ENCODE data around the gene B9D2. TPM values are rescaled to one million over a fixed set of nuclear protein-coding genes. Genes with fewer than 3 reads are reported as not detected.

The B9D2 gene
- total RNA-seq, 1 donor from 2014 or later, result 2.1 TPM

DNA sequence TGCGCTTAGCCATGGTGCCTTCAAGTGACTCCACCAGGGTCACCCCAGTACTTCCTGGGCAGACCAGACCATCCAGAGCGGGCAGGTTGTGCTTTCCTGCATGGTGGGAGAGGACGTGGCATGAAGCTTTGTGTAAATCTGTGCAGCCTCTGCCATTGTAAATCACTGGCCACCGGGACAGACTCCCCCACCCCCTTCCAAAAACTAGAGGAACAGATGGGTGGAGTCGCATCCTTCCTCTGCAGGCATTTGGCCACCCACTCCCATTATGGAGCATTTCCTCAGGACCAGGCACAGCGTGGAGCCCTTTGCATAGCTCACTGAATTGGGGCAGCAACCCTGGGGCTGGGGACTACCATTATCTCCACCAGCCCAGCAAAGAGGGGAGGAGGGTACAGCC lies 41.8 kb upstream of the B9D2 start:
- H3K27me3 ChIP-seq (ENCODE audit: control insufficient read depth in 3 of 3, insufficient read depth in 3 of 3, low read length in 3 of 3), result no peaks in the 10 kb centered on the region
- H3K4me3 ChIP-seq (ENCODE audit: low read length in 3 of 3), result no peak overlapping the region
- no peak overlapping the region for H3K27ac ChIP-seq (ENCODE audit: low read depth, low read length)
- H3K9me3 ChIP-seq (ENCODE audit: control insufficient read depth in 3 of 3, low read length in 3 of 3), result no peaks in the 10 kb centered on the region
- H3K36me3 ChIP-seq (ENCODE audit: control insufficient read depth in 3 of 3, insufficient read depth in 3 of 3, low read length in 3 of 3), result peaks cover 0 to 12% (median 5%) of the 10 kb centered on the region in 3 donors
- H3K9ac ChIP-seq (ENCODE audit: low read depth in 1 of 3, low read length in 3 of 3), result no peak overlapping the region
- peaks cover 30 to 46% (median 42%) of the 10 kb centered on the region in 3 donors for H3K4me1 ChIP-seq (ENCODE audit: control insufficient read depth in 3 of 3, insufficient read depth in 3 of 3, low read length in 3 of 3)

DNA sequence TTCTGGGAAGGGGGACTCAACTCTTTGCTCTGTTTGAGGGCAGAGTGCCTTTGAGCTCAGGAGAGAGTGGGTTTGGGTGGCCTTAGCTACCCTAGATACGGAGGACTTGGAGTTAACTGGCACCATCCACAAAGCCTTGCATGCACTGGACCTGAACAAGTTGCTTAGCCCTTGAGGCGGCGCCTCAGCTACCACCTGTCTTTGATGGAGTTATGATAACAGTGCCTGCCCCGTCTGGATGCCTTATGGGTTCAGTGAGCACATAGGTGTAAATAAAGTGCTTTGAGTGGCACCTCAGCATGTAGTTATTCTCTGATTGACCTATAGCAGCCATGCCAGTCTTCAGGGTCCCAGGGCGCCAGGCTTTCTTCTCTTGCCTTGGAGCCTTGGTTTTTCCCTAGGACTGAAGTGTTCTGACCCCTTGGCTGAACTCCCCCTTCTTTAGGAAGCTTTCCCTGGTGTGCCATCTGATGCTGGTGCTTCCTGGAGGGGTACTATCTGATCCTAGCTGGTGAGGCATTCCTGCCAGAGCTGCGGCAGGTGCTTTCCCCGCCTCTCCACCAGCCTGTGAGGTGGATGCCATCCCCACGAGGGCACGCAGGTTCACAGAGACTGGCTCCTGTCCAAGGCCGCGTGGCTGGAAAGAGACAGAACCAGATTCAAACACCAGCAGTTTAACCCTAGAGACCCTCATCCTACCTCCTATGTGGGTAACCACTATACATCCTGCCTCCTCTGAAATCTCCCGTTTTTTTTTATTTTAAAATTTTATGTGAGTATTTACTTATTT lies 39.4 kb upstream of the B9D2 start:
- no peak overlapping the region for H3K4me3 ChIP-seq (ENCODE audit: low read length in 3 of 3)
- H3K27me3 ChIP-seq (ENCODE audit: control insufficient read depth in 3 of 3, insufficient read depth in 3 of 3, low read length in 3 of 3), result no peaks in the 10 kb centered on the region
- no peaks in the 10 kb centered on the region for H3K9me3 ChIP-seq (ENCODE audit: control insufficient read depth in 3 of 3, low read length in 3 of 3)
- peak overlapping the region in 1 of 3 donors; percentile 19 for H3K9ac ChIP-seq (ENCODE audit: low read depth in 1 of 3, low read length in 3 of 3)
- no peak overlapping the region for H3K27ac ChIP-seq (ENCODE audit: low read depth, low read length)
- H3K4me1 ChIP-seq (ENCODE audit: control insufficient read depth in 3 of 3, insufficient read depth in 3 of 3, low read length in 3 of 3), result peaks cover 29% of the 10 kb centered on the region in 3 donors
- peaks cover 0 to 11% (median 5%) of the 10 kb centered on the region in 3 donors for H3K36me3 ChIP-seq (ENCODE audit: control insufficient read depth in 3 of 3, insufficient read depth in 3 of 3, low read length in 3 of 3)

DNA sequence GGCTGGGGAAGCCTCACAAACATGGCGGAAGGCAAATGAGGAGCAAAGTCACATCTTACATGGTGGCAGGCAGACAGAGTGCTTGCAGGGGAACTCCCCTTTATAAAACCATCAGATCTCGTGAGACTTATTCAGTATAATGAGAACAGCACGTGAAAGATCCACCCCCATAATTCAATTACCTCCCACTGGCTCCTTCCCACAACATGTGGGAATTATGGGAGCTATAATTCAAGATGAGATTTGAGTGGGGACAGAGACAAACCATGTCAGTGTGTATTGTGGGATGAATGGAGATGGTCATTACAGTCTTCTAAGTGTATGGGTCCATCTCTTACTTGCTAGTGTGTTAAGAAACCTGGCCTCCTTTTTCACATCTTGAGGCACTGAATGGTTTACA lies 38.1 kb upstream of the B9D2 start:
- H3K27ac ChIP-seq (ENCODE audit: low read depth, low read length), result no peak overlapping the region
- H3K4me3 ChIP-seq (ENCODE audit: low read length in 3 of 3), result no peak overlapping the region
- H3K9ac ChIP-seq (ENCODE audit: low read depth in 1 of 3, low read length in 3 of 3), result no peak overlapping the region
- peaks cover 0 to 14% (median 5%) of the 10 kb centered on the region in 3 donors for H3K36me3 ChIP-seq (ENCODE audit: control insufficient read depth in 3 of 3, insufficient read depth in 3 of 3, low read length in 3 of 3)
- H3K9me3 ChIP-seq (ENCODE audit: control insufficient read depth in 3 of 3, low read length in 3 of 3), result no peaks in the 10 kb centered on the region
- peaks cover 27 to 32% (median 29%) of the 10 kb centered on the region in 3 donors for H3K4me1 ChIP-seq (ENCODE audit: control insufficient read depth in 3 of 3, insufficient read depth in 3 of 3, low read length in 3 of 3)
- H3K27me3 ChIP-seq (ENCODE audit: control insufficient read depth in 3 of 3, insufficient read depth in 3 of 3, low read length in 3 of 3), result no peaks in the 10 kb centered on the region

DNA sequence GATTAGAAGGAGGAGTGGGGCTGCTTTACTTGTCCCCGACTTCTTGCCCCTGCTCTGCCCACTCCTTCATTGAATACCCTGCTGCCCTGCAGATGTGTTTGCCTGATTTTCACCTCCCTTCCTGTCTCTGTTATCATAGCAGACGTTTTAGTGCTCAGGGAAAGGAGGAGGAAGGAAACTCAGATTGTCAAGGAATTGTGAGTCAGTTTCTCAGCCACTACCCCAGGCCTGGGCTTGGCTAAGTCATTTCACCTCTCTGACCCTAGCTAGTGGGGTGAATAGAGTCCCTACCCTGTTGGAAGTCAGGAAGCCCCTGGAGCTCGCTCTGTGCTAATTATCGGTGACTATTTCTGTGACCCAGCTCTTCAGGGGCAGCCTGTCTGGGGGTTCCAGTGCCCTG lies 37.5 kb upstream of the B9D2 start:
- Histone ChIP-seq H3K36me3 (ENCODE audit: control insufficient read depth in 3 of 3, insufficient read depth in 3 of 3, low read length in 3 of 3) (peaks cover 0 to 14% (median 5%) of the 10 kb centered on the region in 3 donors), H3K9me3 (ENCODE audit: control insufficient read depth in 3 of 3, low read length in 3 of 3) (no peaks in the 10 kb centered on the region), H3K27ac (ENCODE audit: low read depth, low read length) (no peak overlapping the region), H3K9ac (ENCODE audit: low read depth in 1 of 3, low read length in 3 of 3) (no peak overlapping the region), H3K4me1 (ENCODE audit: control insufficient read depth in 3 of 3, insufficient read depth in 3 of 3, low read length in 3 of 3) (peaks cover 30 to 33% (median 32%) of the 10 kb centered on the region in 3 donors), H3K4me3 (ENCODE audit: low read length in 3 of 3) (no peak overlapping the region), H3K27me3 (ENCODE audit: control insufficient read depth in 3 of 3, insufficient read depth in 3 of 3, low read length in 3 of 3) (no peaks in the 10 kb centered on the region)

DNA sequence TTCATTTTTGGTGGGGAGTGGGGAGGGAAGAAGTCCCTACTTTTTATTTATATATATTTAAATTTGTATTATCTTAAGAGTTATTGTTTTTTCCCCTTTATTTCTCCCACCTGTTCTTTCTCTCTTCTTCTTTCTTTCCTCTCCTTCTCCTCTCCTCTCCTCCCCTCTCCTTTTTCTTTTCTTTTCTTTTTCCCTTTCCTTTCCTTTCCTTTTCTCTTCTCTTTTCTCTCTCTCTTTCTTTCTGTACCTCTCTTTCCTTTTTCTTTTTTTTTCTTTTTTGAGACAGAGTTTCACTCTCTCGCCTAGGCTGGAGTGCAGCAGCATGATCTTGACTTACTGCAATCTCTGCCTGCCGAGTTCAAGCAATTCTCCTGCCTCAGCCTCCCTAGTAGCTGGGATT lies 35.6 kb upstream of the B9D2 start:
- no peak overlapping the region for H3K4me3 ChIP-seq (ENCODE audit: low read length in 3 of 3)
- H3K4me1 ChIP-seq (ENCODE audit: control insufficient read depth in 3 of 3, insufficient read depth in 3 of 3, low read length in 3 of 3), result peaks cover 24 to 39% (median 28%) of the 10 kb centered on the region in 3 donors
- H3K9ac ChIP-seq (ENCODE audit: low read depth in 1 of 3, low read length in 3 of 3), result no peak overlapping the region
- no peaks in the 10 kb centered on the region for H3K9me3 ChIP-seq (ENCODE audit: control insufficient read depth in 3 of 3, low read length in 3 of 3)
- H3K27me3 ChIP-seq (ENCODE audit: control insufficient read depth in 3 of 3, insufficient read depth in 3 of 3, low read length in 3 of 3), result no peaks in the 10 kb centered on the region
- H3K36me3 ChIP-seq (ENCODE audit: control insufficient read depth in 3 of 3, insufficient read depth in 3 of 3, low read length in 3 of 3), result peaks cover 0 to 10% (median 5%) of the 10 kb centered on the region in 3 donors
- H3K27ac ChIP-seq (ENCODE audit: low read depth, low read length), result no peak overlapping the region

DNA sequence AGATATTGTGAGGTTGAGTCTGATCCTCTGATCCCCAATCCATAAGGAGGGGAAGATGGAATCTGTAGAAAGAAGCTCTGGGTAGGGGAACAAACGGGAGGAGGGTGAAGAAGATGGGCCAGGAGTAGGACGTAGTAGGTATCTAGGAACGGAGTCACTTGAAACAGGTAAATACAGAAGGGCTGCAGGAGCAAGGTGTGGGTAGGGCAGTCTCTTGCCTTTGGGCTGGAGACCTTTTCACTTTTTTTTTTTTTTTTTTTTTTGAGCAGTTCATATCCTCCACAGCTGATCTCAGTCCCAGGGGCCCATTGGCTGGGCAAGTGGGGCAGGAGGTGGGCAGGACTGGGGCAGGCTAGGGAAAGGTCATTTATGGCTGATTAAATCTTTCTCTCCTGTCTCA lies 35.1 kb upstream of the B9D2 start:
- peaks cover 0 to 10% (median 5%) of the 10 kb centered on the region in 3 donors for H3K36me3 ChIP-seq (ENCODE audit: control insufficient read depth in 3 of 3, insufficient read depth in 3 of 3, low read length in 3 of 3)
- peak overlapping the region; percentile 92 to 100 (median 98) for H3K4me3 ChIP-seq (ENCODE audit: low read length in 3 of 3)
- no peaks in the 10 kb centered on the region for H3K9me3 ChIP-seq (ENCODE audit: control insufficient read depth in 3 of 3, low read length in 3 of 3)
- peak overlapping the region; percentile 93 for H3K27ac ChIP-seq (ENCODE audit: low read depth, low read length)
- H3K27me3 ChIP-seq (ENCODE audit: control insufficient read depth in 3 of 3, insufficient read depth in 3 of 3, low read length in 3 of 3), result no peaks in the 10 kb centered on the region
- peak overlapping the region; percentile 1 to 96 (median 12) for H3K9ac ChIP-seq (ENCODE audit: low read depth in 1 of 3, low read length in 3 of 3)
- H3K4me1 ChIP-seq (ENCODE audit: control insufficient read depth in 3 of 3, insufficient read depth in 3 of 3, low read length in 3 of 3), result peaks cover 24 to 39% (median 28%) of the 10 kb centered on the region in 3 donors

DNA sequence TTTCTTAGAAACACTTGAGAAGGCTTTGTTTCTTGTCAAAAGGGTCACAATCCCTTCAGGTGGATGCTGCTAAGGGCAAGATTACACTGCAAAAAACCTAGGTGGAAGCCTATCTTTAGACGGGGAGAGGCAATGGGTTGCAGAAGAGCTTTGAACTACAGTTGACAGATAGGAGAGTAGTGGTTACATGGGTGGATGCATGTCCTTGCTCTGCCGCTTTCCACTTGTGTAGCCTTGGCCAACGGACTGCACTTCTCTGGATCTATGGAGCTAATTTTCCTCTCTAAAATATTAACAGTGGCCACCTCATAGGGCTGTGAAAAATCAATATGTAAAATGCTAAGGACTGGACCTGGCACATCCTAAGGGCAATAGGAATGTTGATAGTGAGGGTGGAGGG lies 34.6 kb upstream of the B9D2 start:
- peaks cover 0 to 10% (median 5%) of the 10 kb centered on the region in 3 donors for H3K36me3 ChIP-seq (ENCODE audit: control insufficient read depth in 3 of 3, insufficient read depth in 3 of 3, low read length in 3 of 3)
- H3K4me1 ChIP-seq (ENCODE audit: control insufficient read depth in 3 of 3, insufficient read depth in 3 of 3, low read length in 3 of 3), result peaks cover 24 to 38% (median 27%) of the 10 kb centered on the region in 3 donors
- H3K4me3 ChIP-seq (ENCODE audit: low read length in 3 of 3), result peak overlapping the region; percentile 92 to 100 (median 98)
- H3K27me3 ChIP-seq (ENCODE audit: control insufficient read depth in 3 of 3, insufficient read depth in 3 of 3, low read length in 3 of 3), result no peaks in the 10 kb centered on the region
- no peaks in the 10 kb centered on the region for H3K9me3 ChIP-seq (ENCODE audit: control insufficient read depth in 3 of 3, low read length in 3 of 3)
- H3K9ac ChIP-seq (ENCODE audit: low read depth in 1 of 3, low read length in 3 of 3), result peak overlapping the region; percentile 96 to 100 (median 99)
- peak overlapping the region; percentile 93 for H3K27ac ChIP-seq (ENCODE audit: low read depth, low read length)

DNA sequence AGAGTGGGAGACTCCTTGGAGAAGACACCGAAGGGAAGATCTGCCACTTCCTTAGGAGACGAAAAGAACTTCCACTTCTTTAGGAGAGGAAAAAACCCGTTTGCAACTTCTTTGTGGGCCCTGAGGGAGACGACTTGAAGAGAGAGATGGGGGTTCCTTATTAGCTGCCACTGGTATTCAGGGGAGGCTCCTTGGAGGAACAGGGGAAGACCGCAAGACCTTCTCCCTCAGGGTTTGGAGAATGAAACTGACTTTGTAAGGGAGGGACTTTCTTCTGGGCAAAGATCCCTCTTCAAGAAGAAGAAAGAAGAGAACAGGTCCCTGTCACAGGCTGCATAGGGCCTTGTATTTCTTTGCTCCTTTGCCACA lies 34.1 kb upstream of the B9D2 start:
- Histone ChIP-seq H3K36me3 (ENCODE audit: control insufficient read depth in 3 of 3, insufficient read depth in 3 of 3, low read length in 3 of 3) (peaks cover 0 to 7% (median 5%) of the 10 kb centered on the region in 3 donors), H3K27ac (ENCODE audit: low read depth, low read length) (peak overlapping the region; percentile 93), H3K9ac (ENCODE audit: low read depth in 1 of 3, low read length in 3 of 3) (peak overlapping the region; percentile 96 to 100 (median 99)), H3K4me1 (ENCODE audit: control insufficient read depth in 3 of 3, insufficient read depth in 3 of 3, low read length in 3 of 3) (peaks cover 21 to 33% (median 21%) of the 10 kb centered on the region in 3 donors), H3K27me3 (ENCODE audit: control insufficient read depth in 3 of 3, insufficient read depth in 3 of 3, low read length in 3 of 3) (no peaks in the 10 kb centered on the region), H3K9me3 (ENCODE audit: control insufficient read depth in 3 of 3, low read length in 3 of 3) (no peaks in the 10 kb centered on the region), H3K4me3 (ENCODE audit: low read length in 3 of 3) (peak overlapping the region; percentile 92 to 100 (median 98))

DNA sequence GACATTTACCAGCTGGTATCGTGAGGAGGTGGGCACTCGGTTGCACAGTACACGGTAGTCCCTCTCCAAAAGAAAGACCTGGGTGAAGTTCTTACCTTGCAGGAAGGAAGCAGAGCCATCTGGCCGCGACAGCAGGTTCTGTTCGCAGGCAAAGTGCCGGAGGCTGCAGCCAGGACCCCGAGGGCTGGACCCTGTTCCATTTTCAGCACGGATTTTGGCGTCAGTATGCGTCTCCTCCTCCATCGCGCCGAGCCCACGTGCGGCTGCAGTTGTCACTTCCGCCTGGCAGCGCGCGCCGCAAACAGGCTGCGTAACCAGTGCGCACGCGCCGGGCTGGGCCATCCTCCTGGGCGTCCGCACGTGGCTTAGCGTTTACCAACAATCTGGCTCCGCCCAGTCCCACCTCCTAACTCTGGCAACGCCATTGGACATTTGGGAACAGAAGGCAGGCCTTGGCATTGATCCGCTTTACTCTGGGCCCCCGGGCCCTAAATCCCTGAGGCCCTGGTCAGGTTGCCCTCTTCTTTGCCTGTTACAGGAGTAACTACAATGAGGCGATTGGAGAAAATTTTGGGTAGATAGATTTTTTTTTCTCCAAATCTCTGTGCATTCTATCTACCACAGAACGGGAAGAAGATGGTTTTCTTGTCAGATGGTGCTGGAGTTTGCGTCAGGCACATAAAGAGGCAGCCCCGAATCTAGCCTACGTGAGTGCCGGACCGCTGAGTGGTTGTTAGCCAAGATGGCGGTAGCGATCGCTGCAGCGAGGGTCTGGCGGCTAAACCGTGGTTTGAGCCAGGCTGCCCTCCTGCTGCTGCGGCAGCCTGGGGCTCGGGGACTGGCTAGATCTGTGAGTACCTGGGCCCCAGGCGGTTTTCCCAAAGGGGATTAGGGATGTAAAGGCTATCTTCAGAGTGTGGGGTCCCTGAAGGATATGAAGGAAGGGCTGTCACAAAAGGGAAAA lies 33.4 kb upstream of the B9D2 start, which contains the start of the genes BCKDHA and EXOSC5:
Gene BCKDHA (plus strand): TSS at position 733 of the 964 bp plus-strand sequence. CDS start 10 bp downstream, at position 743.
Gene EXOSC5 (minus strand): TSS at position 274 of the 964 bp plus-strand sequence. CDS start 31 bp downstream, at position 243.
- Histone ChIP-seq H3K9ac (ENCODE audit: low read depth in 1 of 3, low read length in 3 of 3) (peak within 1 kb of the TSS; percentile 96 to 100 (median 99)), H3K27me3 (ENCODE audit: control insufficient read depth in 3 of 3, insufficient read depth in 3 of 3, low read length in 3 of 3) (no peaks in the 10 kb centered on the region), H3K4me3 (ENCODE audit: low read length in 3 of 3) (peak within 1 kb of the TSS; percentile 92 to 100 (median 98)), H3K9me3 (ENCODE audit: control insufficient read depth in 3 of 3, low read length in 3 of 3) (no peaks in the 10 kb centered on the region), H3K4me1 (ENCODE audit: control insufficient read depth in 3 of 3, insufficient read depth in 3 of 3, low read length in 3 of 3) (peaks cover 18 to 32% (median 21%) of the 10 kb centered on the region in 3 donors), H3K27ac (ENCODE audit: low read depth, low read length) (peak within 1 kb of the TSS; percentile 93), H3K36me3 (ENCODE audit: control insufficient read depth in 3 of 3, insufficient read depth in 3 of 3, low read length in 3 of 3) (peaks cover 0 to 6% (median 5%) of the 10 kb centered on the region in 3 donors)

All from skeletal muscle tissue (tissue), 4 donors.